SK-N-SH (cell line): Measurements from ENCODE around the gene MAML3.

ENCODE experiments used
- CTCF ChIP-seq: fragments of 200-600 bp; sonication (generic); IDR thresholded peaks from 2 replicates; pipeline ENCODE4 v1.6.1; 2017; ENCODE audit warnings: antibody characterized with exemption, mild to moderate bottlenecking, moderate library complexity
- NRF1 ChIP-seq: IDR thresholded peaks from 2 replicates; pipeline ENCODE4 v1.6.1; 2012; ENCODE audit warnings: low read depth, mild to moderate bottlenecking, low read length
- RAD21 ChIP-seq: IDR thresholded peaks from 2 replicates; pipeline ENCODE4 v1.6.1; 2012; ENCODE audit warnings: mild to moderate bottlenecking, low read length
- SIN3A ChIP-seq: IDR thresholded peaks from 2 replicates; pipeline ENCODE4 v1.6.1; 2012; ENCODE audit warnings: low read depth, mild to moderate bottlenecking, low read length, moderate library complexity, borderline replicate concordance

DNA sequence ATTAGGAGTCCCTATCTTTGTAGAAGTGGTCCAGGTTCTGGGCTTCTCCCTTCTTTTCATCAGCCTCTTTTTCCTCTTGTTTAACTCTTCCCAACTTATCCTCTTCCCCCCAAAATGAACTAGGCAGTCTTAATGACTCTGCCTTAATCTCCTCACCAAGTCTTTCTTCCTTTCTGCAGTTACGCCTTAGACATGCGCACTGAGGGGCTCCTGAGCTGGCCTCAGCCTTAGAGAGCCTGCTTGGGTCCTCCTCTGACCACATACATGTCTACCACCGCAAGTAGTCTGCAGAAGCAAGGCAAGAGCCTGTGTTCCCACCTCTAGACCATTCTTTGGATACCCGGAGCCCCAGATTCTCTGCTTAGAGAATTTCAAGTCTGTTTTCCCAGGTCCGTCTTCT is 288.4 kb downstream of the MAML3 start:
- TF ChIP-seq CTCF = no peak
- no peak for TF ChIP-seq SIN3A
- no peak for TF ChIP-seq RAD21
- no peak for TF ChIP-seq NRF1
